Neural cell (in vitro differentiated cells): ENCODE measurements around the gene SLC12A7. TPM values are rescaled to one million over a fixed set of nuclear protein-coding genes. Genes with fewer than 3 reads are reported as not detected.

Experiments used
- H2AFZ ChIP-seq: fragments of 200-600, 300-800 bp; sonication (generic), shearing (Covaris generic); 2 replicates; pipeline ENCODE4 v1.6.0; 2014; ENCODE audit warnings: low read depth, mild to moderate bottlenecking, antibody characterized with exemption, low read length, moderate library complexity
- H3F3A ChIP-seq: fragments of 200-600 bp; shearing (Covaris generic); 2 replicates; pipeline ENCODE4 v1.6.1; 2016; ENCODE audit warnings: mild to moderate bottlenecking, moderate library complexity, mixed read lengths, antibody characterized with exemption, low read length; ENCODE audit not compliant: insufficient read depth, poor library complexity, severe bottlenecking
- H3K27ac ChIP-seq: fragments of 200-600, 300-800 bp; sonication (generic), shearing (Covaris generic); 2 replicates; pipeline ENCODE4 v1.5.1; 2014; ENCODE audit warnings: mild to moderate bottlenecking, low read length, moderate library complexity
- H3K27me3 ChIP-seq: fragments of 300-800, 200-600 bp; sonication (generic), shearing (Covaris generic); 2 replicates; pipeline ENCODE4 v1.6.0; 2014; ENCODE audit warnings: mild to moderate bottlenecking, low read depth, low read length, moderate library complexity; ENCODE audit not compliant: insufficient read depth
- H3K36me3 ChIP-seq: fragments of 300-800, 200-600 bp; sonication (generic), shearing (Covaris generic); 2 replicates; pipeline ENCODE4 v1.5.1; 2014; ENCODE audit warnings: mild to moderate bottlenecking, antibody characterized with exemption, low read length, moderate library complexity; ENCODE audit not compliant: insufficient read depth
- H3K4me2 ChIP-seq: fragments of 300-800, 200-600 bp; sonication (generic), shearing (Covaris generic); 2 replicates; pipeline ENCODE4 v1.6.0; 2014; ENCODE audit warnings: mild to moderate bottlenecking, low read length
- H3K4me3 ChIP-seq: fragments of 300-800, 200-600 bp; sonication (generic), shearing (Covaris generic); 2 replicates; pipeline ENCODE4 v1.5.1; 2014; ENCODE audit warnings: mild to moderate bottlenecking, low read length, moderate library complexity
- H3K79me2 ChIP-seq: fragments of 200-600 bp; shearing (Covaris generic); replicated peaks from 2 replicates; pipeline ENCODE4 v1.6.0; 2014; ENCODE audit warnings: mild to moderate bottlenecking, low read length, moderate library complexity; ENCODE audit not compliant: insufficient read depth
- H3K9ac ChIP-seq: fragments of 300-800, 200-600 bp; sonication (generic), shearing (Covaris generic); 2 replicates; pipeline ENCODE4 v1.6.1; 2016; ENCODE audit warnings: mild to moderate bottlenecking, low read length, mixed read lengths
- H3K9me2 ChIP-seq: fragments of 200-600 bp; shearing (Covaris generic); 2 replicates; pipeline ENCODE4 v1.6.1; 2016; ENCODE audit warnings: mild to moderate bottlenecking, low read length, mixed read lengths; ENCODE audit not compliant: insufficient read depth
- H3K9me3 ChIP-seq: fragments of 200-600, 300-800 bp; sonication (generic), shearing (Covaris generic); 2 replicates; pipeline ENCODE4 v1.6.1; 2016; ENCODE audit warnings: mild to moderate bottlenecking, mixed run types, low read length, moderate library complexity, mixed read lengths
- H4K20me1 ChIP-seq: fragments of 200-600 bp; shearing (Covaris generic); 2 replicates; pipeline ENCODE4 v1.6.1; 2016; ENCODE audit warnings: mild to moderate bottlenecking, mixed run types; ENCODE audit not compliant: insufficient read depth
- CTCF ChIP-seq: fragments of 450-650 bp; IDR thresholded peaks from 2 replicates; pipeline ENCODE4 v1.5.1; 2014; ENCODE audit warnings: antibody characterized with exemption, mild to moderate bottlenecking, moderate library complexity; ENCODE audit not compliant: poor library complexity, severe bottlenecking
- EP300 ChIP-seq: fragments of 450-650 bp; conservative IDR thresholded peaks from 2 replicates; pipeline ENCODE4 v1.6.1; 2014; ENCODE audit warnings: antibody characterized with exemption, mild to moderate bottlenecking, moderate library complexity; ENCODE audit not compliant: poor library complexity, severe bottlenecking
- EZH2 ChIP-seq: fragments of 200-600, 300-800 bp; shearing (Covaris generic), sonication (generic); IDR thresholded peaks from 2 replicates; pipeline ENCODE4 v1.6.1; 2014; ENCODE audit warnings: antibody characterized with exemption, low read length, borderline replicate concordance, mild to moderate bottlenecking; ENCODE audit not compliant: insufficient read depth, poor library complexity, severe bottlenecking
- MXI1 ChIP-seq: fragments of 450-650 bp; conservative IDR thresholded peaks from 2 replicates; pipeline ENCODE4 v1.6.1; 2014; ENCODE audit warnings: antibody characterized with exemption, mild to moderate bottlenecking; ENCODE audit not compliant: poor library complexity, severe bottlenecking
- POLR2AphosphoS5 ChIP-seq: IDR thresholded peaks from 2 replicates; pipeline ENCODE4 v1.6.1; 2012
- RAD21 ChIP-seq: fragments of 450-650 bp; conservative IDR thresholded peaks from 2 replicates; pipeline ENCODE4 v1.6.1; 2014; ENCODE audit warnings: antibody characterized with exemption, mild to moderate bottlenecking, moderate library complexity
- REST ChIP-seq: IDR thresholded peaks from 2 replicates; pipeline ENCODE4 v1.6.1; 2012; ENCODE audit warnings: borderline replicate concordance
- SMC3 ChIP-seq: fragments of 450-650 bp; conservative IDR thresholded peaks from 2 replicates; pipeline ENCODE4 v1.6.1; 2014; ENCODE audit warnings: antibody characterized with exemption, mild to moderate bottlenecking, moderate library complexity; ENCODE audit not compliant: poor library complexity
- TAF1 ChIP-seq: IDR thresholded peaks from 2 replicates; pipeline ENCODE4 v1.6.1; 2012; ENCODE audit warnings: low read depth
- polyA plus RNA-seq: library from polyadenylated mRNA; depleted of rRNA; stranded (reverse); fragments of >200 nt; gene quantifications from 2 replicates; pipeline ENCODE4 v1.2.3, GENCODE V29; 2014

The SLC12A7 gene
- polyA plus RNA-seq, 1 donor from 2014 or later: 4.5 TPM

- H3K9me2 ChIP-seq: no peaks in the 10 kb centered on the region
- no peaks in the 10 kb centered on the region for H3K9me3 ChIP-seq
- no peak overlapping the region for H3K4me2 ChIP-seq
- no peaks in the 10 kb centered on the region for H3F3A ChIP-seq
- no peak overlapping the region for H3K9ac ChIP-seq
- no peaks in the 10 kb centered on the region for H4K20me1 ChIP-seq
- H2AFZ ChIP-seq: no peak overlapping the region
- H3K79me2 ChIP-seq: no peaks in the 10 kb centered on the region
- H3K36me3 ChIP-seq: no peaks in the 10 kb centered on the region
- no peaks in the 10 kb centered on the region for H3K27me3 ChIP-seq
- no peak overlapping the region for H3K4me3 ChIP-seq
- no peak for TF ChIP-seq POLR2AphosphoS5
- no peak for TF ChIP-seq SMC3
- no peak for TF ChIP-seq RAD21
- no peak for TF ChIP-seq CTCF
- no peak for TF ChIP-seq EP300
- TF ChIP-seq MXI1: no peak
- no peak for TF ChIP-seq EZH2
- TF ChIP-seq REST: no peak
- TF ChIP-seq TAF1: no peak
- no peak overlapping the region for H3K27ac ChIP-seq
Observed at GRCh38 chr5:1122511-1123294, 10.8 kb upstream of the SLC12A7 start.

GRCh38 chr5:1121891-1122290 lies 10.0 kb upstream of the SLC12A7 start:
- H3K36me3 ChIP-seq: no peaks in the 10 kb centered on the region
- no peak overlapping the region for H3K4me2 ChIP-seq
- H2AFZ ChIP-seq: no peak overlapping the region
- TF ChIP-seq TAF1 (no peak), REST (no peak), RAD21 (no peak), CTCF (no peak), POLR2AphosphoS5 (no peak), EP300 (no peak), MXI1 (no peak), EZH2 (no peak), SMC3 (no peak)
- H3F3A ChIP-seq: no peaks in the 10 kb centered on the region
- no peaks in the 10 kb centered on the region for H3K79me2 ChIP-seq
- no peak overlapping the region for H3K27ac ChIP-seq
- no peaks in the 10 kb centered on the region for H3K27me3 ChIP-seq
- no peaks in the 10 kb centered on the region for H3K9me2 ChIP-seq
- no peak overlapping the region for H3K9ac ChIP-seq
- H3K4me3 ChIP-seq: no peak overlapping the region
- no peaks in the 10 kb centered on the region for H3K9me3 ChIP-seq
- H4K20me1 ChIP-seq: no peaks in the 10 kb centered on the region
